ENCODE results near the gene IL1RAPL2.
"Not testable (repeated sequence)": the region's sequence is repeated elsewhere in the genome, so short reads cannot be mapped to it uniquely, and the experiment has no call there.

IL1RAPL2 gene

GRCh38 chrX:104647084-104647483 lies 81.1 kb downstream of the IL1RAPL2 start:
- no peaks in the 10 kb centered on the region for H3K36me3 Mint-ChIP-seq (ENCODE audit: low read depth)
- no peaks in the 10 kb centered on the region for H3K27me3 Mint-ChIP-seq
- H3K4me1 Mint-ChIP-seq (ENCODE audit: low read depth) = no peaks in the 10 kb centered on the region
- intact Hi-C loops (cut with micrococcal nuclease) = no loop called here
- H3K9me3 Mint-ChIP-seq = peaks cover 13% of the 10 kb centered on the region
- no peak overlapping the region for H3K4me3 Mint-ChIP-seq
- H3K27ac Mint-ChIP-seq = no peak overlapping the region

DNA sequence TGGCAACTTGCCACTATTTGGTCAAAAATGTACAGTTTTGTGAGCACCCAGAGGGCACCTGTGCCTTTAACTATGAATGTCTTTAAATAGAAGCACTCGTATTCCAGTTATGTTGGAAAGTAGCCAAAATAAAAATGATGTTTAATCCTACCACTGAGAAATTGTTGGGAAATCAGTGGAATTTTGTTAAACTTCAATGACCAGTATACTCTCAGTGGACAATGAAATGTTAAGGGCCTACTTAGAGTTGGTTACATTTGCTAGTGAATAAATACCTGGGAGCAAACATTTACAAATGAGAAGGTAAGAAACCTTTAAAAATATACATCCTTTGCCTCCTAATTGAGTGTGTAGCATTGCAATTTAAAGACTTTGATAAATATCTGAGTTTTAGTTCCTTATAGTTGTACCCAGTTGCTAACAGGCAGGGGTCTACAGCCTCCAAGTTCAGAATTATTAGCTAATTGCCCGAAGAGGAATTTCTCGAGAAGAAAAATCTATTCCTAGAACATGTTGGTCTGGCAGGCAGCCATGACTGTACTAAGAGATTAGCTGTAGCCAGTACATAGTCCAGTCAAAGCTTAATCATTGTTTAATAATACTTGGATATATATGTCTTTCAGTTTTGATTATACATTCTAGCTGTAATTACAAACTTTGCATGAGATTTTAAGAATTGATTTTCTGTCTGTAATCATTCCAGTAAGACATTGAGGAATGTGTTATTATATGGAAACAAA lies 93.2 kb downstream of the IL1RAPL2 start:
- no peaks in the 10 kb centered on the region for H3K36me3 Mint-ChIP-seq (ENCODE audit: low read depth)
- H3K9me3 Mint-ChIP-seq = no peaks in the 10 kb centered on the region
- intact Hi-C loops (cut with micrococcal nuclease) = no loop called here
- no peaks in the 10 kb centered on the region for H3K27me3 Mint-ChIP-seq
- H3K27ac Mint-ChIP-seq = no peak overlapping the region
- H3K4me1 Mint-ChIP-seq (ENCODE audit: low read depth) = no peaks in the 10 kb centered on the region
- H3K4me3 Mint-ChIP-seq = no peak overlapping the region

- Mint-ChIP-seq H3K4me1 (ENCODE audit: low read depth) (no peaks in the 10 kb centered on the region), H3K9me3 (no peaks in the 10 kb centered on the region), H3K27ac (no peak overlapping the region), H3K27me3 (no peaks in the 10 kb centered on the region), H3K4me3 (no peak overlapping the region), H3K36me3 (ENCODE audit: low read depth) (no peaks in the 10 kb centered on the region)
- intact Hi-C loops (cut with micrococcal nuclease) = no loop called here
Observed at GRCh38 chrX:104660092-104660491, 94.1 kb downstream of the IL1RAPL2 start.

DNA sequence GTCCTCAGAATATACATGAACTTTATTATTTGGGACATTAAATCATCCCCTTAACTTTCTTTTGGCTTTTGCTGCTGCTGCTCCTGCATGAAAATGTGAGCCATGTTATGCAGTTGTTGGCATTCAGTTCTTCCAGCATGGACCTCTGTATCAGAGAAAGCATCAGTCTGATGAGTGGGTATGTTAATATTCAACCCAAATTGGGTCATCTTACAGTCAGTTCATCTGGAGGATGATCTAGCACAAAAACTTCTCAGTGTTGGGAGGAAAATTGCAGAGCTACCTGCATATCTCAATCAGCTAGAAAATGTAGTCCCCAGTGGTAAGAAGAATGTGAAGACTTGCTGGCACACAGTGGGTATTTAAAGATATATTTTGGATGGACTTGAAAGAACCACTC lies 96.7 kb downstream of the IL1RAPL2 start:
- Mint-ChIP-seq H3K27me3 (no peaks in the 10 kb centered on the region), H3K9me3 (no peaks in the 10 kb centered on the region), H3K4me3 (no peak overlapping the region)

DNA sequence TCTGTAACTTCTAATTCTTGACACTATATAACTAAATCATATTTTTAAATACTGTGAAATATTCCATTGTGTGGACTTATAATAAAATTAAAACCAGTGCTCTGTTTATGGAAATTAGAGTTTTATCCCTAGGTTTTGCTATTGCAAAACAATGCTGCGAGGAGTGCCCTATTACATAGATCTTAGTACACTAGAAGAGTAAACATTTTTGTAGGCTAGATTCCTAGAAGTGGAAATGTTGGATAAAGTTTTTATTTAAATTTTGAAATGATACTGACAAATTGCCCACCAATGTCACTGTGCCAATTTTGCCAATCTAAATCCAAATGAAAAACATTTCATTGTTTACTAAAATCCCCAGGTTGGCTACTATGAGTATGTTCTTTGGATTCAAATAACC lies 99.7 kb downstream of the IL1RAPL2 start:
- no peaks in the 10 kb centered on the region for H3K36me3 Mint-ChIP-seq (ENCODE audit: low read depth)
- H3K27ac Mint-ChIP-seq = no peak overlapping the region
- no peaks in the 10 kb centered on the region for H3K9me3 Mint-ChIP-seq
- no peaks in the 10 kb centered on the region for H3K27me3 Mint-ChIP-seq
- no peak overlapping the region for H3K4me3 Mint-ChIP-seq
- no peaks in the 10 kb centered on the region for H3K4me1 Mint-ChIP-seq (ENCODE audit: low read depth)
- intact Hi-C loops (cut with micrococcal nuclease) = no loop called here

More for the DNA sequence above, 96.7 kb downstream of the IL1RAPL2 start:
- Mint-ChIP-seq H3K27ac (no peak overlapping the region), H3K4me1 (ENCODE audit: low read depth) (no peaks in the 10 kb centered on the region), H3K36me3 (ENCODE audit: low read depth) (no peaks in the 10 kb centered on the region)
- intact Hi-C loops (cut with micrococcal nuclease) = no loop called here

DNA sequence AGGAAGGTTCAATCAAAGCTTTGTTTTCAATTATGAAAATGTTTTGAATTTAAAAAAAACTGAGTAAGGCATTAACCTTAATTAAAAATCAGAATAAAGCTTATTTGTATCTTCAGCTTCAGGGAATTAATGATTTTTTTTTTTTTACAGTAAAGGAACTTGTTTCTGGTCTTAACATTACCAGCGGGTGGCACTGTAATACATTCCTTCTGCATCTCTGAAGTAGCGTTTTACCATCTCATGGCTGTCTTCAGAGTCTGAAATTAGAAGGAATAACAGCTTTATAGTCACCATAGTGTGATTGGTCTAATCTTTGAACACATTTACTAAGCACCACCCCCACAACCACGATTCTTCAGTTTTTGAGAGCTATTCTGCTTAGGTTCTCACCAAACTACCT lies 102.6 kb downstream of the IL1RAPL2 start:
- Mint-ChIP-seq H3K4me1 (ENCODE audit: low read depth) (no peaks in the 10 kb centered on the region), H3K36me3 (ENCODE audit: low read depth) (no peaks in the 10 kb centered on the region), H3K4me3 (no peak overlapping the region), H3K9me3 (no peaks in the 10 kb centered on the region), H3K27me3 (no peaks in the 10 kb centered on the region), H3K27ac (no peak overlapping the region)
- intact Hi-C loops (cut with micrococcal nuclease) = no loop called here

- H3K9me3 Mint-ChIP-seq = no peaks in the 10 kb centered on the region
- H3K27ac Mint-ChIP-seq = no peak overlapping the region
- H3K4me1 Mint-ChIP-seq (ENCODE audit: low read depth) = no peaks in the 10 kb centered on the region
- no peaks in the 10 kb centered on the region for H3K27me3 Mint-ChIP-seq
- intact Hi-C loops (cut with micrococcal nuclease) = no loop called here
- no peak overlapping the region for H3K4me3 Mint-ChIP-seq
- no peaks in the 10 kb centered on the region for H3K36me3 Mint-ChIP-seq (ENCODE audit: low read depth)
Observed at GRCh38 chrX:104669063-104669462, 103.1 kb downstream of the IL1RAPL2 start.

DNA sequence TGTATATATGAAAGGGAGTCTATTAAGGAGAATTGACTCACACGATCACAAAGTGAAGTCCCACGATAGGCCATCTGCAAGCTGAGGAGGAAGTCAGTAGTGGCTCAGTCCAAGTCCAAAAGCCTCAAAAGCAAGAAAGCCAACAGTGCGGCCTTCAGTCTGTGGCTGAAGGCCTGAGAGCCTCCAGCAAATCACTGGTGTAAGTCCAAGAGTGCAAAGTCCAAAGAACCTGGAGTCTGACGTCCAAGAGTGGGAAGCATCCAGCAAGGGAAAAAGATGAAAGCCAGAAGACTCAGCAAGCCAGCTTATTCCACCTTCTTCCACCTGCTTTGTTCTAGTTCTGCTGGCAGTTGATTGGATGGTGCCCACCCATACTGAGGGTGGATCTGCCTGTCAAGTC lies 104.1 kb downstream of the IL1RAPL2 start:
- Mint-ChIP-seq H3K27me3 (no peaks in the 10 kb centered on the region), H3K4me1 (ENCODE audit: low read depth) (no peaks in the 10 kb centered on the region), H3K27ac (no peak overlapping the region), H3K36me3 (ENCODE audit: low read depth) (no peaks in the 10 kb centered on the region), H3K9me3 (no peaks in the 10 kb centered on the region), H3K4me3 (no peak overlapping the region)
- intact Hi-C loops (cut with micrococcal nuclease) = no loop called here

DNA sequence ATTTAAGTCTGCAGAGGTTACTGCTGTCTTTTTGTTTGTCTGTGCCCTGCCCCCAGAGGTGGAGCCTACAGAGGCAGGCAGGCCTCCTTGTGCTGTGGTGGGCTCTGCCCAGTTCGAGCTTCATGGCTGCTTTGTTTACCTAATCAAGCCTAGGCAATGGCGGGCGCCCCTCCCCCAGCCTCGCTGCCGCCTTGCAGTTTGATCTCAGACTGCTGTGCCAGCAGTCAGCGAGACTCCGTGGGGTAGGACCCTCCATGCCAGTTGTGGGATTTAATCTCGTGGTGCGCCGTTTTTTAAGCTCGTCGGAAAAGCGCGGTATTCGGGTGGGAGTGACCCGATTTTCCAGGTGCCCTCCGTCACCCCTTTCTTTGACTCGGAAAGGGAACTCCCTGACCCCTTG lies 111.5 kb downstream of the IL1RAPL2 start:
- H3K36me3 Mint-ChIP-seq (ENCODE audit: low read depth); H3K27me3 Mint-ChIP-seq; intact Hi-C loops (cut with micrococcal nuclease): not testable (repeated sequence)

GRCh38 chrX:104679175-104679574 lies 113.2 kb downstream of the IL1RAPL2 start:
- Mint-ChIP-seq H3K36me3 (ENCODE audit: low read depth) (no peaks in the 10 kb centered on the region), H3K4me1 (ENCODE audit: low read depth) (no peaks in the 10 kb centered on the region), H3K27ac (no peak overlapping the region), H3K4me3 (no peak overlapping the region), H3K27me3 (no peaks in the 10 kb centered on the region), H3K9me3 (peaks cover 5% of the 10 kb centered on the region)
- intact Hi-C loops (cut with micrococcal nuclease) = no loop called here

More for the DNA sequence above, 111.5 kb downstream of the IL1RAPL2 start:
- H3K4me3 Mint-ChIP-seq; H3K9me3 Mint-ChIP-seq; H3K4me1 Mint-ChIP-seq (ENCODE audit: low read depth); H3K27ac Mint-ChIP-seq: not testable (repeated sequence)

DNA sequence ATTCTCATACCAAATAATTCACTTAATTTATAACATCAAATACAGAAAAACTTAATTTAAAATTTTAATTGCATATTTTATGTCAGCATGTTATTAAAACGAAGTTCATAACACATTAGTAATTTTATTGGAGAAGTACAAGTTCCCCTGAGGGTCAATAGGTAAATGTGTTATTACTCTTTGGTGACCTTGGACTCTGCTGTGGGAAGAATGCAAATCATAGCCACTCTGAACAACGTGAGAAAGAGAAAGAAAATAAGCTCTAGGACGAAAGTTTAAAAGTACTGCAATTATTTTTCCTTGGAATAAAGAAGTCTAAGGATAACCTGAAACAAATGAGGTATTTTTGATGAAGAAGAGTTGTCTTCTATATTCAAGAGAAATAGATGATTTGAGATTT lies 115.2 kb downstream of the IL1RAPL2 start:
- no peaks in the 10 kb centered on the region for H3K27me3 Mint-ChIP-seq
- H3K4me1 Mint-ChIP-seq (ENCODE audit: low read depth) = no peaks in the 10 kb centered on the region
- intact Hi-C loops (cut with micrococcal nuclease) = no loop called here
- H3K9me3 Mint-ChIP-seq = peaks cover 5% of the 10 kb centered on the region
- no peaks in the 10 kb centered on the region for H3K36me3 Mint-ChIP-seq (ENCODE audit: low read depth)
- H3K27ac Mint-ChIP-seq = no peak overlapping the region
- no peak overlapping the region for H3K4me3 Mint-ChIP-seq

DNA sequence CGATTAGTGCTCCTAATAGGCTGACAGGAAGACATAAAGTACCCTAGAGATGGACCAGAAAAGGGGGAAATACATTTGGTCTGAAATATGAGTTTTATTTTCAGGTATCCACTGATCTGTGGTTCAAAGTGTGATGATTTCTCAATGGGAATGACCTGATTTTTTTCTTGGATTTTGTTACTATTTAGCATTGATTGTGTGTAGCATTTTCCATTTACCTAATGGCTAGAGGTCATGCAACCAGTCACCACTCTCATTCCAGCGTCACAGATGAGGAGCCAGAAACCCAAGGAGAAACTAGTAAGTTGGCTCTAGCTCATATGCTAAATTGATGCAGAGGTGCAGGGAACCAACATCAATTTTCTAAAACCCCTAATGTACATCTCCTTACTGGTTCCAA lies 118.1 kb downstream of the IL1RAPL2 start:
- Mint-ChIP-seq H3K4me3 (no peak overlapping the region), H3K27me3 (no peaks in the 10 kb centered on the region), H3K27ac (no peak overlapping the region), H3K36me3 (ENCODE audit: low read depth) (no peaks in the 10 kb centered on the region), H3K4me1 (ENCODE audit: low read depth) (no peaks in the 10 kb centered on the region), H3K9me3 (peaks cover 9% of the 10 kb centered on the region)
- intact Hi-C loops (cut with micrococcal nuclease) = no loop called here

GRCh38 chrX:104695593-104695992 lies 129.6 kb downstream of the IL1RAPL2 start:
- Mint-ChIP-seq H3K4me1 (ENCODE audit: low read depth) (no peaks in the 10 kb centered on the region), H3K36me3 (ENCODE audit: low read depth) (no peaks in the 10 kb centered on the region), H3K9me3 (no peaks in the 10 kb centered on the region), H3K27me3 (no peaks in the 10 kb centered on the region), H3K4me3 (no peak overlapping the region), H3K27ac (no peak overlapping the region)
- intact Hi-C loops (cut with micrococcal nuclease) = no loop called here

DNA sequence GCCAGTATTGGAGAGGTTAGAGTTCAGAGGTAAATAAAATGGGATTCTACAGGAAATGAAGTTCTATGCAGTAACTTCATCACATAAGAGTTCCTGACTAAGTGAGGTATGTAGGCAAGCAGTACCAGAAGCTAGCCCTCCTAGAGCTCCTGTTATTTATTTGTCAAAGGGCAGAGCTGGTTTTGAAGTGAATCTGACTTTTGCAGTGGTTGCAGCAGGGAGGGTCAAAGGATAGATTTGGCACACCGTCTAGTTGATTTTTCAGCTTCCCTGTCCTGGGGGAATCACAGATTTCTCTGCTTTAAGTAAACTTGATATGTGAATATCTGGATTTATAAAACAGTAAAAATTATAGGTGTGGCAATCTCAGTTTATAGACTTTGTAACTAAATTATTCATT lies 130.7 kb downstream of the IL1RAPL2 start:
- intact Hi-C loops (cut with micrococcal nuclease) = no loop called here
- Mint-ChIP-seq H3K27ac (no peak overlapping the region), H3K36me3 (ENCODE audit: low read depth) (no peaks in the 10 kb centered on the region), H3K4me1 (ENCODE audit: low read depth) (no peaks in the 10 kb centered on the region), H3K27me3 (no peaks in the 10 kb centered on the region), H3K9me3 (no peaks in the 10 kb centered on the region), H3K4me3 (no peak overlapping the region)

GRCh38 chrX:104697294-104697693 lies 131.3 kb downstream of the IL1RAPL2 start:
- intact Hi-C loops (cut with micrococcal nuclease) = no loop called here
- H3K4me3 Mint-ChIP-seq = no peak overlapping the region
- no peaks in the 10 kb centered on the region for H3K9me3 Mint-ChIP-seq
- no peak overlapping the region for H3K27ac Mint-ChIP-seq
- H3K4me1 Mint-ChIP-seq (ENCODE audit: low read depth) = no peaks in the 10 kb centered on the region
- no peaks in the 10 kb centered on the region for H3K36me3 Mint-ChIP-seq (ENCODE audit: low read depth)
- no peaks in the 10 kb centered on the region for H3K27me3 Mint-ChIP-seq

Measured in dendritic cell treated with granulocyte-macrophage colony-stimulating factor and Interleukin-4, amounts not matched to agents 40 ng/mL and 50 ng/mL, for 4 days (primary cell).